ENCODE results near the gene LARGE1.

Gene LARGE1

DNA sequence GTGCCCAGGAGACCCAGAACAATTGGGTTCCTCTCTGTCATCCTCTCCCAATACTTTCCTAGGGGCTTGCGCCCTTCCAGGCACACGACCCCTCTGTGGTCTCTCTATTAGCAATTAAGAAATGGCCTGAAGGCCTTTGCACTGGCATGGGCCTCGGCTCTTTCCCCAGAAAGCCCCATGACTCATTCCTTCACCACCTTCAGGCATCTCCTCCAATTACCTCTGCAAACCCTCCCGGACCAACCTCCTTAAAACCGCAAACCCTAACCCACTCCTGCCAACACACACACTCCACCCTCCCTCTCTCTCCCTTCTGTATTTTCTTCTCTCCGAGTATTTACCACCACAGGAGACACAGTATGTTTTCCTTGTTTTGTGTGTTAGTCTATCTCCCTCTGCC lies 36.7 kb downstream of the LARGE1 start:
- peaks cover 2% of the 10 kb centered on the region for H3K4me1 ChIP-seq (ENCODE audit: control insufficient read depth, low read depth, low read length)
- H3K23ac ChIP-seq (ENCODE audit: low read length): no peak overlapping the region
- no peak overlapping the region for H2AK5ac ChIP-seq (ENCODE audit: low read length)
- no peak overlapping the region for H2BK15ac ChIP-seq (replicated peaks; ENCODE audit: low read depth)
- no peak overlapping the region for H3K56ac ChIP-seq (ENCODE audit: low read length)
- no peak overlapping the region for H2BK5ac ChIP-seq (ENCODE audit: low read length)
- H3K79me2 ChIP-seq (ENCODE audit: control insufficient read depth, insufficient read depth, low read length): peaks cover 62% of the 10 kb centered on the region
- no CpG with 5 or more reads among the region's 6 CpGs for WGBS (ENCODE audit: extremely low coverage, insufficient coverage, low lambda C conversion rate)
- peaks cover 19% of the 10 kb centered on the region for H3K79me1 ChIP-seq (ENCODE audit: low read length)
- no peaks in the 10 kb centered on the region for H3K36me3 ChIP-seq (ENCODE audit: control insufficient read depth, insufficient read depth, low read length)
- no peak overlapping the region for H4K5ac ChIP-seq (ENCODE audit: low read length)
- no peak overlapping the region for H3K4me2 ChIP-seq (ENCODE audit: low read length)
- H3K27ac ChIP-seq (ENCODE audit: low read depth, low read length): no peak overlapping the region
- H3K27me3 ChIP-seq (ENCODE audit: insufficient read depth, low read length, poor library complexity): no peaks in the 10 kb centered on the region
- no peak overlapping the region for H3K4me3 ChIP-seq (ENCODE audit: low read length)
- no peak overlapping the region for H3K18ac ChIP-seq (ENCODE audit: low read length)
- DNase-seq: peak; percentile 45
- no peak overlapping the region for H3K4ac ChIP-seq (ENCODE audit: low read depth, low read length)
- H3K9ac ChIP-seq (ENCODE audit: low read length): no peak overlapping the region
- H4K8ac ChIP-seq (ENCODE audit: low read depth, low read length): no peak overlapping the region
- H2BK120ac ChIP-seq (ENCODE audit: low read depth, low read length): no peak overlapping the region

DNA sequence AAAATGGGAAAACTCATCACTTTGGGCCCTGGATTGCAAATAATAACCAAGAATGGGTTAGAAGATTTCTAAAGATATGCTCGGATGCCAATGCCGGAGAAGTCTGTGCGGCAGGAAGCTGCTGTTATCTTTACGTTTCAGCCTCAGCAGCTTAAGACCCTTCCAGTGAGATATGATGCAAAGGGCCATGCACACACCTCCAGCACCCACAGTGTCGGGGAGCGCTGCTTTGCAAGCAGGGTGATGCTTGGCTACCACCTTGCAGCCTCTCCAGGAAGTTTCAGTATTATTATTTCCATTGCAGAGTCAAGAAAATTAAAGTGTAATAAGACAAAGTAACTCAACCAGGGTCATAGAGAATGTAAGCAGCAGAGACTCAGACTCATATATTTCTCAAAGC lies 37.3 kb downstream of the LARGE1 start:
- no peak overlapping the region for H4K8ac ChIP-seq (ENCODE audit: low read depth, low read length)
- peaks cover 19% of the 10 kb centered on the region for H3K79me1 ChIP-seq (ENCODE audit: low read length)
- H3K27ac ChIP-seq (ENCODE audit: low read depth, low read length): no peak overlapping the region
- no peak overlapping the region for H4K5ac ChIP-seq (ENCODE audit: low read length)
- H3K9ac ChIP-seq (ENCODE audit: low read length): no peak overlapping the region
- H3K56ac ChIP-seq (ENCODE audit: low read length): no peak overlapping the region
- no peaks in the 10 kb centered on the region for H3K27me3 ChIP-seq (ENCODE audit: insufficient read depth, low read length, poor library complexity)
- no peak overlapping the region for H3K4ac ChIP-seq (ENCODE audit: low read depth, low read length)
- no peak overlapping the region for H3K4me3 ChIP-seq (ENCODE audit: low read length)
- WGBS (ENCODE audit: extremely low coverage, insufficient coverage, low lambda C conversion rate): no CpG with 5 or more reads among the region's 6 CpGs
- H3K23ac ChIP-seq (ENCODE audit: low read length): no peak overlapping the region
- H2BK5ac ChIP-seq (ENCODE audit: low read length): no peak overlapping the region
- no peak overlapping the region for H2BK15ac ChIP-seq (replicated peaks; ENCODE audit: low read depth)
- no peak overlapping the region for H3K4me2 ChIP-seq (ENCODE audit: low read length)
- no peak overlapping the region for H2AK5ac ChIP-seq (ENCODE audit: low read length)
- no peaks in the 10 kb centered on the region for H3K36me3 ChIP-seq (ENCODE audit: control insufficient read depth, insufficient read depth, low read length)
- peaks cover 2% of the 10 kb centered on the region for H3K4me1 ChIP-seq (ENCODE audit: control insufficient read depth, low read depth, low read length)
- no peak overlapping the region for H3K18ac ChIP-seq (ENCODE audit: low read length)
- peaks cover 62% of the 10 kb centered on the region for H3K79me2 ChIP-seq (ENCODE audit: control insufficient read depth, insufficient read depth, low read length)
- DNase-seq: no peak
- H2BK120ac ChIP-seq (ENCODE audit: low read depth, low read length): no peak overlapping the region

DNA sequence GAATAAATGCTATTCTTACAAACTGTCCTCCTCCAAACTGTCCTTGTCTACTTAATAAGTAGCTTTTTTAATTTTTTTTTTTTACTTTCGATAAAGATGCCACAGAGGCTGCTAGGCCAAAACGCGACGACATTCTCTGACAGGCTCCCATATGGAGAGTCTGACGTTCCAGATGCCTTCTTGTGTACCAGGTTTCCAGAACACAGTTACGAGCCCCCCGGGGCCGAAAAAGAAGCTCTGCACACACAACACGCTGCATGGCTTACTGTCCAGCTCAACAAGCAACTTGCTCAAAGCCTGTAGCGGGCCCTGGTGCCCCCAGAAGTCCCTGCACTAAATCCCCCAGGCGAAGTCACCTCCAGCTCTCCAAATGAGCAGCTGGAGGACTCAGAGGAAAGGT lies 39.3 kb downstream of the LARGE1 start:
- Histone ChIP-seq H2BK15ac (replicated peaks; ENCODE audit: low read depth) (no peak overlapping the region), H4K8ac (ENCODE audit: low read depth, low read length) (no peak overlapping the region), H3K79me1 (ENCODE audit: low read length) (peaks cover 18% of the 10 kb centered on the region), H3K4me2 (ENCODE audit: low read length) (no peak overlapping the region), H3K27me3 (ENCODE audit: insufficient read depth, low read length, poor library complexity) (no peaks in the 10 kb centered on the region), H3K4me1 (ENCODE audit: control insufficient read depth, low read depth, low read length) (peaks cover 2% of the 10 kb centered on the region), H3K36me3 (ENCODE audit: control insufficient read depth, insufficient read depth, low read length) (no peaks in the 10 kb centered on the region), H2BK5ac (ENCODE audit: low read length) (no peak overlapping the region), H3K79me2 (ENCODE audit: control insufficient read depth, insufficient read depth, low read length) (peaks cover 57% of the 10 kb centered on the region), H3K56ac (ENCODE audit: low read length) (no peak overlapping the region), H3K18ac (ENCODE audit: low read length) (peak overlapping the region; percentile 18), H2BK120ac (ENCODE audit: low read depth, low read length) (no peak overlapping the region), H3K4ac (ENCODE audit: low read depth, low read length) (no peak overlapping the region), H3K4me3 (ENCODE audit: low read length) (no peak overlapping the region), H3K9ac (ENCODE audit: low read length) (no peak overlapping the region), H4K5ac (ENCODE audit: low read length) (no peak overlapping the region), H3K27ac (ENCODE audit: low read depth, low read length) (no peak overlapping the region), H2AK5ac (ENCODE audit: low read length) (no peak overlapping the region), H3K23ac (ENCODE audit: low read length) (no peak overlapping the region)
- WGBS (ENCODE audit: extremely low coverage, insufficient coverage, low lambda C conversion rate): no CpG with 5 or more reads among the region's 11 CpGs
- DNase-seq: no peak

DNA sequence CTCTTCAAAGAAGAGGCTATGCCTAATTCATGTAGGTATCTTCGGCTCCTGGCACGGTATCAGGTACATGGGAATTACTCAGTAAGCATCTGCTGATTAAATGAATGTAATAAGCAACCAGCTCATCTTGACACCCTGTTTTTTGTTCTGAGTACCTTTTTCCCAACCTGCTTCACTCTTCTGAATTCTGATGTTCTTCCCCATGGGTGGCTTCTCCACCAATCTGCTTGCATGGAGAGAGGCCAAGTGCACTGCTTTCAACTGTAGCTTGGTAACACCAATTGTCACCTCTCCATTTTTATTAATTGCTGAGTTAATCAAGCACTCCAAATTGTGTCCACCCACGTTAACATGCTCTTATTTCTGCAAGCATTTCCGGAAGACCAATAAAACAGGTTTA lies 40.5 kb downstream of the LARGE1 start:
- Histone ChIP-seq H2BK5ac (ENCODE audit: low read length) (no peak overlapping the region), H3K27me3 (ENCODE audit: insufficient read depth, low read length, poor library complexity) (no peaks in the 10 kb centered on the region), H2BK120ac (ENCODE audit: low read depth, low read length) (no peak overlapping the region), H3K56ac (ENCODE audit: low read length) (no peak overlapping the region), H3K79me2 (ENCODE audit: control insufficient read depth, insufficient read depth, low read length) (peaks cover 61% of the 10 kb centered on the region), H3K36me3 (ENCODE audit: control insufficient read depth, insufficient read depth, low read length) (no peaks in the 10 kb centered on the region), H2BK15ac (replicated peaks; ENCODE audit: low read depth) (no peak overlapping the region), H3K27ac (ENCODE audit: low read depth, low read length) (no peak overlapping the region), H4K5ac (ENCODE audit: low read length) (no peak overlapping the region), H3K4me2 (ENCODE audit: low read length) (no peak overlapping the region), H3K4ac (ENCODE audit: low read depth, low read length) (no peak overlapping the region), H3K79me1 (ENCODE audit: low read length) (peaks cover 18% of the 10 kb centered on the region), H3K18ac (ENCODE audit: low read length) (no peak overlapping the region), H3K23ac (ENCODE audit: low read length) (no peak overlapping the region), H4K8ac (ENCODE audit: low read depth, low read length) (no peak overlapping the region), H3K9ac (ENCODE audit: low read length) (no peak overlapping the region), H2AK5ac (ENCODE audit: low read length) (no peak overlapping the region), H3K4me3 (ENCODE audit: low read length) (no peak overlapping the region), H3K4me1 (ENCODE audit: control insufficient read depth, low read depth, low read length) (peaks cover 3% of the 10 kb centered on the region)
- DNase-seq: no peak
- no CpG with 5 or more reads among the region's 4 CpGs for WGBS (ENCODE audit: extremely low coverage, insufficient coverage, low lambda C conversion rate)

DNA sequence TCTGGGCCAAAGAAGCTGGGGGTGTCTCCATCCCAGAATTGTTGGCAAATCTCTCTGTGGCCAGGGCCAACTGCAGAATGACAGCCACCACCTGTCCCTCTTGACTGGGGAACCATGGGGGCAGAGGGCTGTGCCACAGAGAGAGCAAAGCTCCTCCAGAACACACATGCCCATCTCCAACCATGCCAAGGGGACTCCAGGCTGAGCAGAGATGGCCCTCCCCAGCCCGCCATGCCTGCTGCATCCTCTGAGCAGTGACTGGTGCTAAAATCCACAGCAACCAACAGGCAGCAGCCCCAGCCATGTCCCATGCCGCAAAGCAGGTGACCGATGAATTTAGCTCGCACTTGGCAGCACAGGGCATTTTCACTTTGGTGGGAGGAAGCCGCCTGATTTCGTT lies 45.0 kb downstream of the LARGE1 start:
- Histone ChIP-seq H3K27ac (ENCODE audit: low read depth, low read length) (no peak overlapping the region), H2BK120ac (ENCODE audit: low read depth, low read length) (no peak overlapping the region), H3K56ac (ENCODE audit: low read length) (no peak overlapping the region), H3K23ac (ENCODE audit: low read length) (no peak overlapping the region), H3K18ac (ENCODE audit: low read length) (no peak overlapping the region), H3K4me3 (ENCODE audit: low read length) (no peak overlapping the region), H4K8ac (ENCODE audit: low read depth, low read length) (no peak overlapping the region), H3K4me1 (ENCODE audit: control insufficient read depth, low read depth, low read length) (peaks cover 8% of the 10 kb centered on the region), H3K9ac (ENCODE audit: low read length) (no peak overlapping the region), H3K4ac (ENCODE audit: low read depth, low read length) (no peak overlapping the region), H3K36me3 (ENCODE audit: control insufficient read depth, insufficient read depth, low read length) (no peaks in the 10 kb centered on the region), H2BK15ac (replicated peaks; ENCODE audit: low read depth) (no peak overlapping the region), H2AK5ac (ENCODE audit: low read length) (no peak overlapping the region), H3K79me2 (ENCODE audit: control insufficient read depth, insufficient read depth, low read length) (peaks cover 54% of the 10 kb centered on the region), H3K79me1 (ENCODE audit: low read length) (peaks cover 19% of the 10 kb centered on the region), H3K27me3 (ENCODE audit: insufficient read depth, low read length, poor library complexity) (no peaks in the 10 kb centered on the region), H3K4me2 (ENCODE audit: low read length) (no peak overlapping the region), H2BK5ac (ENCODE audit: low read length) (no peak overlapping the region), H4K5ac (ENCODE audit: low read length) (no peak overlapping the region)
- WGBS (ENCODE audit: extremely low coverage, insufficient coverage, low lambda C conversion rate): no CpG with 5 or more reads among the region's 6 CpGs
- DNase-seq: no peak

DNA sequence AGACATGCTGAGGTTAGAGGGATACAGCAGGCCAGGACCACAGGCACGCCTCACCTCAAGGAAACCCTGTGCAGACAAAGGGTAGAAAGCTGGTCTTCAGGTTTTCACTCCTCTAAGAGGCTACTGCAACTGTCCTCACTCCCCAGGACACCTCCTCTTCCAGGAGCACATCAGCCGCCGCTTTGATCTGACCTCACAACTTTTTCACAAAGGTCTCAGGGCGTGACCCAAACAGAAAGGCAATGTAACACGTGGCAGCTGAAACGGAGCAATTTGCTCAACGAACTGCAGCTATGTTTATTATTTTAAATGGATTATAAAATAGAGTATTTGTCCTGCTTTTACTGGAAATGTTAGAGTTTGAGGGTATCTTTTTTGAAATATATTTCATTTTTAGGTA lies 46.1 kb downstream of the LARGE1 start:
- peak; percentile 37 for DNase-seq
- Histone ChIP-seq H4K8ac (ENCODE audit: low read depth, low read length) (no peak overlapping the region), H3K56ac (ENCODE audit: low read length) (no peak overlapping the region), H3K4me1 (ENCODE audit: control insufficient read depth, low read depth, low read length) (peaks cover 8% of the 10 kb centered on the region), H4K5ac (ENCODE audit: low read length) (no peak overlapping the region), H2BK5ac (ENCODE audit: low read length) (no peak overlapping the region), H3K4me3 (ENCODE audit: low read length) (no peak overlapping the region), H3K9ac (ENCODE audit: low read length) (no peak overlapping the region), H3K36me3 (ENCODE audit: control insufficient read depth, insufficient read depth, low read length) (no peaks in the 10 kb centered on the region), H3K27ac (ENCODE audit: low read depth, low read length) (no peak overlapping the region), H3K4ac (ENCODE audit: low read depth, low read length) (no peak overlapping the region), H2BK15ac (replicated peaks; ENCODE audit: low read depth) (no peak overlapping the region), H3K79me1 (ENCODE audit: low read length) (peaks cover 17% of the 10 kb centered on the region), H3K79me2 (ENCODE audit: control insufficient read depth, insufficient read depth, low read length) (peaks cover 50% of the 10 kb centered on the region), H3K27me3 (ENCODE audit: insufficient read depth, low read length, poor library complexity) (no peaks in the 10 kb centered on the region), H2BK120ac (ENCODE audit: low read depth, low read length) (no peak overlapping the region), H3K23ac (ENCODE audit: low read length) (no peak overlapping the region), H2AK5ac (ENCODE audit: low read length) (no peak overlapping the region), H3K18ac (ENCODE audit: low read length) (no peak overlapping the region), H3K4me2 (ENCODE audit: low read length) (no peak overlapping the region)
- WGBS (ENCODE audit: extremely low coverage, insufficient coverage, low lambda C conversion rate): no CpG with 5 or more reads among the region's 7 CpGs
